Ecto neural progenitor cell (in vitro differentiated cells): ENCODE results near the gene WDR70.
"Not testable (repeated sequence)": the region's sequence is repeated elsewhere in the genome, so short reads cannot be mapped to it uniquely, and the experiment has no call there.

Experiments used
- DNase-seq: peaks from one replicate; pipeline ENCODE4 v3.0.0-alpha.2; 2018; ENCODE audit warnings: low spot score

Gene WDR70

DNA sequence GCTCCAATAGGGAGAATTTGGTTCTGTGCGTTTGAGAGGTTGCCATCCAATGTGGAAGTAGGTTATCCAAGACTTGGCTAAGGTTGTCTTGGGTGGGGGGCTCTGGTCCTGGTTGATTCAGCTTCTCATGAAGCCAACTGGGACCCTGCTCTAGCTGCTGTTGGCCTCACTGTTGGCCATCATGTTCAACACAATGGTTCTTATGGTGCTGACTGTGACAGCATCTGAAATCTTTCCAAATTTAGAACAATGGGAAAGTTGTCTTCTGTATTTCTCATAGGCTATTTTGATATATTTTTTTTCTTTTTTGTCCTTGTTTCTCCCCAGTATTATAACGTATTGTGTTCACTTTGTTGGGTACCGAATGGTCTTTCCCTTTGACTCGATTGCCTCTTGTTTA, 388.8 kb downstream of the WDR70 start:
- no peak for DNase-seq

DNA sequence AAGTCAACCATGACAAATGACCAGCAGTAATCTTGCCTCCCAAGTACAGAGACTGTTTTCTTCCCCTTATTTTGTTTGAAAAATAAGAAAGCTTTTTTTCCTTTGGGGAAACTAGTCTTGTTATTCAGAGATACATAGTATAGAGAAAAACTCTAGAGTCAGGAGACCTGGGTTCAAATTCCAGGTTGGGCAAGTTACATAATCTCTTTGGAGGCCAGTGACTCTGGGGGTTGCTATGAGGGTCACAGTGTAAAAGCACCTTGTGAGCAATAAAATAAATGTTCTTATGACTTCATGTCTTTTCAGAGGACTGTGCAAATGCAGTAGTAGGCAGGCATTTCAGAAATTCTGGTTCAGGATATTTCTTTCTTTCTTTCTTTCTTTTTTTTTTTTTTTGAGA, 389.3 kb downstream of the WDR70 start:
- no peak for DNase-seq

DNA sequence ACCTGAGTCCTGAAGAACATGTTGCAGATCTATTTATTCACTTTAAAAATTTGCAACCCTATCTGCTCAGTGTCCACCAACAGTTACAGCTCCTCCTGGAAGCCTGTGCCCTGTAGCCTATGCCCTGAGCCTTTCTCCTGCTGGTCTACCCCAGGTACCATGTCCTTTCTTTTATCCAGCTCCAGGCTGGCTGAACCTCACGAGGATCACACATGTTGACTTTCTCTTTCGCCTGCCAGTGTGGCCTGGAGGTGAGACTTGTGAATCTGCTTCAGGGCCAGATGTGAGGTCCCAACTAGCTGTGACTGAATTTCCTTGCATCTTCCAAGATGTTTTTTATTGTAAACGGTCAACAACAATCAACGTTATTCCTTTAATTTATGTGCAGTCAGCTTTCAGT, 390.0 kb downstream of the WDR70 start:
- no peak for DNase-seq

DNA sequence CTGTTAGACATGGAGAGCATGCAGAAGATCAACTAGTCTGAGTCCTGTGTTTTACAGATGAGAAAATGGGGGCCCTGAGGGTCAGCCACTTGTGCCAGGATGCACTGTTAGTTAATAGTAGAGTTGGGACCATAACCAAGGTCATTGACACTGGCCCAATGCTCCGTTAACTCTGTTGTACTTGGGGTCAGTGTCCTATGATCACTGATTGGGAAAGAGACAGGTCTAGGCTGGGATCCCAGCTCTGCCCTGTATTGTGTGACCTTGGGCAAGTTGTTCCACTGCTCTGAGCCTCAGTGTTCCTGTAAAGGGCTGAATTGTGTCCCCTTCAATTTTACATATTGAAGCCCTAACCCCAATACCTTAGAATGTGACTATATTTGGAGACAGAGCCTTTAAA, 390.7 kb downstream of the WDR70 start:
- no peak for DNase-seq

DNA sequence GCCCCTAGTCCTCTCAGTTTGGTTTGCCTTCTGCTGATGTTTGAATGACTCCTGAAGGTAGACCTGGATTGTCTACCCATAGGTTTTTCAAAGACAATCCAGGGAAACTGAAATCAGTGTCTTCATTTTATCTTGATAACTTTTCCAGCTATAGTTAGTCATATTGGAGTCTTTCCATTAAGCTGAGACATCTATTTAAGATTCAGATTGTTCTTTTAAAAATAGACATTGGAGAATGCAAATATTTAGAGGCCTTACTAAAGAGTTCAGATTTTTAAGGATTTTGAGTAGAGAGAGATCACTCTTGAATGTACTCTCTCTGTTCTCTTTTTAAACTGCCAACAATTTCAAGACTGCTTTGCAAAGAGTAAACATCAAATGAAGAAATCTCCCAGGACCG, 391.7 kb downstream of the WDR70 start:
- DNase-seq = no peak

DNA sequence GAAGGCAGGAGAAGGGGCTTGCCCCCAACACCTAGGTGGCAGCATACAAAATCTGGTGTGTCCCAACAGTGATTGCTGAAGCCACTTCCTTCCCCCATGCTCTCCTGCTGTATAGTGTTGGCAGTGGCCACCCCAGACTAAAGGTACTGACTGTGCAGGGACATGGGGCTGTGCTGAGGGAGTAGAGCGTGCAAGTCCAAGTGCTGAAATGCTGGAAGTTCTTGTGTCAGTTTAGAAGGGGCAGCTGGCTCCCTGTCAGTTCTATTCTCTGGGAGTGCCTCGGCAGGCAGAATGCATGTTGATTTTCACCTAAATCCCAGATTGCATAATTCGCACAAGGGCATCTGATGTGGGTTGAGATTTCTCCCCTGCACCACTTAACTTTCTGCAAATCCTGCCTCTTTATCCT, 392.1 kb downstream of the WDR70 start:
- DNase-seq = no peak

DNA sequence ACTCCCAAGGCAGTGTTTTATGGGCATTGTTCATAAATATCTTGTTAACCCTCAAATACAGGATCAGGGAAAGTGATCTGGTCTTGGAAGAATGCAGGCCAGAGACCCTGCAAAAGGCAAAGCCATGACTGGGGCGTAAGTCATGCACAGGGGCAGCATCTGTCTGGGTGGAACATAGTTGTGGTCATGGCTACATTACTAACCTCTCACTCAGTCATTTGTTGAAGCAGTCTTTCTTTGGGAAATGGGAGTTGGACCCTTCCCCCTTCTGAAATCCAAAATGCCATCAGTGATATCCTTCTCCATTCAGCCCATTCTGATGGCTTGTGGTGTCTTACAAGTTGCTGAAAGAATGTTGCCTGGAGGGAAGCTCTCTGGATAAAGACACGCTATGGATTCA, 392.6 kb downstream of the WDR70 start:
- no peak for DNase-seq

DNA sequence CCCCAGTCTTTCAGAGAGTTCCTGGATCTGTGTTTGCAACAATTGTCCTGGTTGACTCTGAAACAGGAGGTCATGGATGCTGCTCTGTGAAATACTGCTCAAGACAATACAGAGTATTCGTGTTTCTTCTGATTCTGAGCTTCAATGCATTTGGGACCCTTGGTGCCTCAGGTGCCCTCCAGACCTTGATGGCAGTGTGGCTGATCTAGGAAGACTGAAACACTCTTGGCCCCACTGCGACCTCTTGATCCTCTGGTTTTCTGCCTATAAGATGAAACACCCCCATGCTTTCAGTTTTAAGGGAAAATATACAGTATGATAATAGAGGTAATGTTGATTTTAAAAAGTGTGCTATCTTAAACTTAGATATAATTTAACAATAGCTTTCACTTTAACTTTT, 393.1 kb downstream of the WDR70 start:
- DNase-seq = no peak

DNA sequence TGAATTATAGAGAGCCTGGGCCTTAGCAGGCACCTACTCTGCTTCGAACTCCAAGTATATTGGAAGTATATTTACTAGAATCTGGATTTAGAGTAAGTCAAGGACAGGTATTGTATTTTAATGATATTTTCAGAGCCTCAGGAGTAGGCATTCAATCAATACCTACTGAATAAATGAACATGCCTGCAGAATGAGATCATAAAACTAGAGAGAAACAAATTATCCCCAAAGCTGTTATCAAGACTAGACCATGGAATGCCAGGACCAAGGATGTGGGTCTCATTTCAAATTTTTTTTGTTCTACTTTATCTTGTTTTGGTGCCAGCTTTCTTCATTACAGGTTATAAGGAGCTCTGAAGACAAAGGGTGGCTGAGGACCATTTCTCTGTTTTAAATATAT, 394.7 kb downstream of the WDR70 start:
- no peak for DNase-seq

DNA sequence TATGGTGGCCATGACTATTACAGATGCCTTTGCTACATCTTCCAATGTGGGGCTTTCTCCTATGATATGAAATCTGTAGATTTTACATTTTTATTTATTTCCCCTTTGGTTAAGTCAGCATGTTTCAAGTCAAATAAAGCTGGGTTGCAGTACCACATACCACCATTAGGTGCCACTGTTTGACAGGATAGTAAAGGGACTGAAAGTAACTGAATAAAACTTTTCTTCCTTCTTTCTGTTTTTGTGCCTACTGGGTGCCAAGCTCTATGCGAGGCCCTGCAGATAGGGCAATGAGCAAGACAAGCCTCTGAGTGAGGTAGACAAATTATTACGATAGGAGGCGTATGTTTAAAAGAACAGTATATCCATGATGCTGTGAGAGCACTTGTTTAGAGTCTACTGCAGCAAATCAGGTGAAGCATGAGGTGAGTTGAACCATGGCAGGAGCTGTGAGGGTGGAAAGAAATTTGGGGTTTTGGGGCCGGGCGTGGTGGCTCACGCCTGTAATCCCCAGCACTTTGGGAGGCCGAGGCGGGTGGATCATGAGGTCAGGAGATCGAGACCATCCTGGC, 395.9 kb downstream of the WDR70 start:
- no peak for DNase-seq

DNA sequence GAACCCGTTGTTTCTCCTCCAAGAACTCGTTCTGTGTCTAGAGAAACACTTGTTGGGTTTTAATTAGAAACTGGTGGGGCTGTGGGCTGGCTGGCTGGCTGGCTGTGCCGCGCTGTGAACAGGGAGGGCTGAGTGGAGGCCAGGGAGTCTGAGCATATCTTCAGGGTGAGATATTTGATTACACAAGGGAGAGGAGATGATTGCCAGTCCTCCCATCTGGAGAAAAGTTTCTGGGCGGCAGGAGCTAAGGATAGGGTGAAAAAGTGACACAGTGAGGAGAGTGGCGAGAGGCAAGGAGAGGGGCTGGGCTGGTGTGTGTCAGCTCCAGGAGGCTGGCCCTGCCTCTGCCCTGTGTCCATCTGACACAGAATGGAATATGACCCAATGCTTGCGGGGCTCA, 397.7 kb downstream of the WDR70 start:
- DNase-seq = no peak

DNA sequence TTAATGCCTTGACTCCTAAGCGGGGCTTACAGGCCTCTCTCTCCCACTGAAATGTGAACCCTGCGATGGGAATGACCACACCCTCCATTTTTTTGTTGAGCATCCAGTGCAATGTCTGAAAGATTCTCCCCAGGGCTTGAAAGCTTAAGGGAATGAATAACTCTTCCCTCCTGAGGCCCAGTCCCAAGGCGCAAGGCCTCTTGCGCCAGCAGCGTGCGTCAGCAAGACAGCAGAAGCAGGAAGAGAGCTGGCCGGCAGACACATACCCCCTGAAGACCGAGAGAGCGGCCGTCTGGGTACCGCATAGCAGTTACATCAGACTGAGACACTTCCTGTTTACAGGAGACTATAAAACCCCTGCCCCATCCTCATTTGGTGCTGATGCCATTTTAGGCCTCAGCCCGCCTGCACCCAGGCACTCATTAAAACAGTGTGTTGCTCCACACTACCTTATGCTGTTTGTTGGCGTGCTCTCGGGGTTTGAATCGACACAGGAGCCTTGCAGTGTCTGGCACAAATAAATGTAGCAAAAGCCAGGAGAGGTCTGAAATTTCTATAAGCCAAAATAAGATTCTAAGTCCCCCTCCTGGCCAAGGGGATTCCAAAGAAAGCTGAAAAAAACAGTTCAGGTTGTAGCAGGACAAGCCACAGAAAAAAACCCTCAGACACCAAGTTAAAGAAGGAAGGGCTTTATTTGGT, 398.5 kb downstream of the WDR70 start:
- DNase-seq = no peak

DNA sequence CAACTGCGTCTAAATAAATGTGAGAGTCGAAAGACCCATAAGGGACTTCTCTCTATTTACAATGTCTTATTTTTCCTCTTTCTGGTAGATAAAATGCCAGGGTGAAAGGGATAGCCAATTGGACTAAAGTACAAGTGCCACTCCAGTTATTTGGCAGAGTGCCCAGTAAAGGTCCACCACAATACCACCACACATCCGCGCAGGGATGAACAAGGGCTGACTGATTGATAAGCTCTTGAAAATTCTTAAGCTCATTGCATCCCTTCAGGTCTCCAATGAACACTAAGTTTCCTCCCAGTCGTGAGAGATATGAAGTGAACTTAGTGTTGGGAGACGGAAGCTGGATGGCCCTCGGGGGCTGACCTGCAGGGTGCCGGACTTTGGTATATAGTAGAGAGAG, 402.3 kb downstream of the WDR70 start:
- DNase-seq = not testable (repeated sequence)

DNA sequence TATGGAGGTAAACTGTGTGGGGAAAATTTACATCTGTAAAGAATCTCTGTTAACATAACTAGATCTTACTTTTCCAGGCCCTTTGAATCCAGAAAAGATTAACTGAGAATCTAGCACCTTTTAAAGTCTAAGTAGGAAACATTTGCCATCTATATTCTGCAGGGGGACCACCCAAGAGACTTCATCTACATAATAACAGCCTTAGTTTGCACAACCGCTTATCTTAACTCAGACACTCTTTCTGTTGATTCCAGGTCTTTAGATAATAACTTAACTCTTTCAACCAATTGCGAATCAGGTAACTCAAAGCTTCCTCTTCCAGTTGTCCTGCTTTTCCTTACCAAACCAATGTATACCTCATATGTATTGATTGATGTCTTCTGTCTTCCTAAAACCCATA, 407.3 kb downstream of the WDR70 start:
- DNase-seq = no peak

DNA sequence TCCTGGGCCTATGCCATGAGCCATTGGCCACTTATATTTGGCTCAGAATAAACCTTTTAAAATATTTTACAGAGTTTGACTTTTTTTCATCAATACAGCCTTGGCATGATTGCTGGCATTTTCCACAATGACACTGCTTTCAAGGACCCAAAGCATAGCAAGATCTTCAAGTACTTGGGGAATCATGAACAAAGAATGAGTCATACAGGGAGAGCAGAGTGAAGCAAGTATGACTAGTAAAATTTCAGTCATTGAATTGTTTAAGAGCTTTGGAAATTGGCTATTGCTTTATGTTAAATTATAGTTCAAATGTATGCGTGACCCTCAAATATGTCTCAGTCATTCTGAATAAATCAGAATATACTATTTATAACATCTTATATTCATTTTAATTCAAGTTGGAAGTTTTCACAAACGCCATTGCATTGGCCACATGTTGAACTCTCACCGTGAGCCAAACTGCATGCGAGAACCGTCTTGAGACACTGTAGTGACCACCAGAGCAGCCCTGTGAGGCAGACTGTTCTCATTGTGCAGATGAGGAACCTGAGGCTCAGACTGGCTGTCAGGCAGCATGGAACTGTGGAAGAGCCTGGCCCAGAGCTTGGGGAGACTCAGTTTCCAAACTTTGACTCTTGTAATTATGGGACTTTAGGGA, 407.9 kb downstream of the WDR70 start:
- no peak for DNase-seq

DNA sequence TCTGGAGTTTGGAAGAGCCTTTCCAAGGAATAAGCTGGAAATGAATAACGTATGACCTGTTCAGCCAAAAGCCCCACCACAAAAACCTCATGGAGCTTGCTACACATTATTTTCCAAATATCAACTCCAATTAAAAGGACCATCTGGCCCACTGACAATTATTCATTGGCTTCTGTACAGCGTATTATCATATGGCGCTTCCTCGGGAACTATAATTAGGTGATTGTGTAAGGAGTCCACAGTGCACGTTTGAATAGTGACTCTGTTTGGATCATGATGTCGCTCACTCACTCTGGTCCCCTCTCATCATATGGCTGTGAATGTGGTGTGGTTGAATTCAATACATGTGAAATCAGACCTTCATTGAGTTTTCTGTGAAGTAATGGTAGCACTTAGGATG, 408.6 kb downstream of the WDR70 start:
- DNase-seq = no peak

DNA sequence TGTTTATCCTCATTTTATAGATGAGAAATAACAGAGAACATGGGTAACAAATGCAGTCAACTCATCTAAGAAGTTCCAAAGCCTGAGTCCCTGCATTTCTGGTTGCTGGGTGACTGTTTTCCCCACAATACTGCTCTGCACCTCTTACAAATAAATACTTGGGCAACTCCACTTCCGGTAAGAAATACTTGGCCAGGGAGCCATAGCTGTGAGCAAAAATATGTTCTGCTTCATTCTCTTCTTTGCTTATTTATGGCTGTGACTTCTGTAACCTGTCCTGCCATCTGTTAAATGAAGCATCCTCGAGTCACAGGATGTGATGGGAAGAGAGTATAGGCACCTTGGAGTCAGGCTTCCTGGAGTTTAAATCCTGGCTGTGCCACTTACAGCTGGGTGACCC, 410.9 kb downstream of the WDR70 start:
- DNase-seq = no peak

DNA sequence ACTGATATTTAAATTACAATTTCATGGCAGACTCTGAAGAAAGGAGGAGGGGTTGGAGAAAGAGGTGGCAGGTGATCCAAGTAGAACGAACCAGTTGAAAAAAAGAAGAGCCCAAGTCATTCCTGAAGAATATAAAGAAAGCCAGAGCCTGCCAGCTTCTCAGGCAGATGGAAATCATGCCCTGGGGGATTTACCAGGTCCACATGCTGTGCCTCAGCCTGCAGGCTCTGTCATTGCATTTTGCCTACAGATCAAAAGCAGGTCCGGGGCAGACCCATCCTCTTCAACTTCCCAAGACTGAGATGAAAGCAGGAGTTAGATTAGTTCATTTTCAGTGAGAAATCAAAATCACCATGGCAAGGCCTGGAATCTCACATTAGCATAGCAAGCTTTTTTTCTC, 412.2 kb downstream of the WDR70 start:
- no peak for DNase-seq

DNA sequence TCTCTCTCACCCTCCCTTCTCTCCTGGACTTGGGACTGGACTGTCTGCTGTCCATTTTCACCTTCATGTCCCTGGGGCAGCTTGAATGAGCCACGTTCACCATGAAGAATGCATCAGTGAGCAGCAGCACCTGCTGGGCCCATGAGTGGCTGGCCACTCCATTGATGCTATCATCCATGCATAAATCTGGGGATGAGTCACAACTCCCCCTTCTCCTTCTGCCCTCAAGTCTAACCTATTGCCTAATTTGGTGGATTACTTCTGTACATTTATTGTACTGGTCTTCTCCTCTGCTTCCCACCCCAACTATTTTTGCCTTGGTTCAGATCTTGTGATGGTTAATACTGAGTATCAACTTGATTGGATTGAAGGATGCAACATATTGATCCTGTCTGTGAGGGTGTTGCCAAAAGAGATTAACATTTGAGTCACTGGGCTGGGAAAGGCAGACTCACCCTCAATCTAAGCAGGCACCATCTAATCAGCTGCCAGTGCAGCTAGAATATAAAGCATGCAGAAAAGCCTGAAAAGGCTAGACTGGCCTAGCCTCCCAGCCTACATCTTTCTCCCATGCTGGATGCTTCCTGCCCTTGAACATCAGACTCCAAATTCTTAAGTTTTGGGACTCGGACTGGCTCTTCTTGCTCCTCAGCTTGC, 414.0 kb downstream of the WDR70 start:
- no peak for DNase-seq

DNA sequence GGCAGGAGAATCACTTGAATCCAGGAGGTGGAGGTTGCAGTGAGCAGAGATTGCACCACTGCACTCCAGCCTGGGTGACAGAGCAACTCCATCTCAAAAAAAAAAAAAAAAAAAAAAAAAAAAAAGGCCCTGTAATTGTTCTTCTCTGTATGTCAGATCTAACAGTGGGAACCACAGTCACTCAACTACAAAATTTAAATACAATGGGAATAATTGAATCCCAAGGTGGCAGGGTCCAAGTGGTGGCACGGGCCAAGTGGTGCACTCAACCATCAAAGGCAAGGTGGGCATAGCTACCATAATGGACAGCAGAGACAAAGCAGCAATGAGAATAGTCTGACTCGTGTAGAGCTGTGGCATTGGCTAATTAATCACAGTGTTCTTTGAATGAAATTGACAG, 416.2 kb downstream of the WDR70 start:
- DNase-seq = not testable (repeated sequence)

DNA sequence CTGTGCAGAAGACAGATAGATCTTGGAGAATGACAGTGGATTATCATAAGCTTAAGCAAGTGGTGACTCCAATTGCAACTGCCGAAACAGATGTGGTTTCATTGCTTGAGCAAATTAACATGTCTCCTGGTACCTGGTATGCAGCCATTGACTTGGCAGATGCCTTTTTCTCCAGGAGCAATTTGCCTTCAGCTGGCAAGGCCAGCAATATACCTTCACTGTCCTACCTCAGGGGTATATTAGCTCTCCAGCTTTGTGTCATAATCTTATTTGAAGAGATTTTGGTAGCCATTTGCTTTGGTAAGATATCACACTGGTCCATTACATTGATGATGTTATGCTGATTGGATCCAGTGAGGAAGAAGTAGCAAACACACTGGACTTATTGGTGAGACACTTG, 417.3 kb downstream of the WDR70 start:
- not testable (repeated sequence) for DNase-seq

DNA sequence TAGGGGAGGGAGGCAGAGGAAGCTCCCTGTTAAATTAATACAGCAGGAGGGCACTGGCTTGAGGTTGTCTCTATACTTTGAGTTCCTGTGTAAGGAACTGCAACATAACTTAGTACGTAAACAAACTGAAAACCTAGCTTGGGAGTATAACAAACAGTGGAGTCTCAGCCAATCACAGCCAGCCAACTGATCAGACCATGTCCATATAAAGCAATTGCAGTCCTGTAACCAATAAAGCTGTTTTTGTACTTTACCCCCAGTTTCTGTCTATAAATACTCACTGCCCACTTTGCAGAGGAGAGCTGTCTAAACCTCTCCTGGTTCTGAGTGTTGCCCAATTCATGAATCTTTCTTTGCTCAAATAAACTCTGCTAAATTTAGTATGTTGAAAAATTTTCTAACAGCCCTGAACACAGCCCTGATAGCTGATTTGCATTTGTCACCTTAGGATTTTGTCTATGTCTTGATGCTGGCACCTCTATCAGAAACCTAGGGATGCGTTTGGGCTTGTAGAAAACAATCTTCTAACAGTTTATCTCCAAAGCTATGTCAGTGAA, 420.8 kb downstream of the WDR70 start:
- DNase-seq = no peak

DNA sequence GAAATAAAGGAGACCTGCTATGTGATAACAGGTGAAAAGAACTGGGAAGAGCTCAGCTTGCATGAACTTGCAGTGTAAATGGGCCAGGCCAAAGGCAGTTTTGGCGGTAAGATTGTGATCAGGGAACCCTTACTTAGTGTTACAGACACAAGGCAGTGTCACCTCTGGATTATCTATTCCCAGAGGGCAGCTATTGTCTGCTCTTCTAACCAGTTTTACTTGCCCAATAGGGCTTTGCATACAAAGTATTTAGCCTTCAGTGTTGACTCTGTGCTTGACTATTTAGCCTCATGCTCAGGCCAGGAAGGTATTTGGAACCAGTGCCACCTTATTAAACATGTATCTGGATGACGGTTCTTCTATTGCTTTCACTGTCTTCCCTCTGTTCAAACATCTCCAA, 422.4 kb downstream of the WDR70 start:
- DNase-seq = no peak
